CD4-positive, alpha-beta T cell treated with Interleukin-17A for 1 hour (primary cell): ENCODE results near the gene DPT.

ENCODE experiments used
- DNase-seq: peaks from one replicate; pipeline ENCODE4 v3.0.0-alpha.2; 2020

The DPT gene

GRCh38 chr1:168734946-168735345 is 5.9 kb upstream of the DPT start:
- DNase-seq: no peak

- no peak for DNase-seq
These were observed 5.3 kb upstream of the DPT start for GRCh38 chr1:168734271-168734670.

- no peak for DNase-seq
These were observed 4.2 kb upstream of the DPT start for GRCh38 chr1:168733241-168733640.

GRCh38 chr1:168732736-168733135 is 3.7 kb upstream of the DPT start:
- no peak for DNase-seq

GRCh38 chr1:168731244-168731953 is 2.4 kb upstream of the DPT start:
- DNase-seq: no peak

GRCh38 chr1:168729405-168729802 is 398 bp upstream of the DPT start:
- DNase-seq: no peak

DNA sequence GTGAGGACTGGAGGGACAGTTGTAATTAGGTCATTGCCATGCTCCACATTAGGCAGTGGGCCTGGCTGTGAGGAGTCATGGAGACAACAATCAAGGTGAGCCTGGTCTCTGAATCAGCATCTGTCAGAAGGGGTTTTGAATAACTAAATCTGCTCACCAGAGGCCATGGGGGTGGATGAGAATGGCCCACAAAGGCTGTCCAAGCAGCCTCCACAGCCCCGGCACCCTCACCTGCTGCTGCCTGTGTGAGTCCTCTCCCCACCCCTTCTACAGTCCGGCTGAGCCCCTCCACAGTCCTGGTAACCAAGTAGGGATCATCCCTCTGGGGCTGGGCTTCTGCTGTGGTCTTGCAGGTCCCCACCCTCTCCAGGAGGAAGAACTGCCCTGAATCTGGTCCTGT is 2.3 kb downstream of the DPT start:
- DNase-seq: no peak

DNA sequence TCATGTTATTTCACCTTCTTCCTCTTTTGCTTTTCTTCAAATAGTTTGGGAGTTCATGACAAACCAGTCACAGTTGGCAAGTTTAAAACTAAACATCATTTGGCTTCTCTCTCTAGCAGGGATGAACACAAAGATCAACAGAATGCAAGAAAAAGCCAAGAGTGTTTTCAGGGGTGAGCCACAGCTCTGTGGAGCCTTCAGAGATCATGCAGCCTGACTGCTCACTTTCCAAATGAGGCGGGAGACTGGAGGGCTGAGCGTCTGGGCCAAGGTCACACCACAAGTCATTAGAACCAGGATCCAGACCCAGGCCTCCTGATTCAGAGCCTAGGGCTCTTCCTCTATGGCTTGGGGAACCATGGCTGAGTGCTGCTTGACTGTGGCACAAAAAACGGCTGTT is 2.7 kb downstream of the DPT start:
- DNase-seq: no peak

- DNase-seq: no peak
These were observed 3.2 kb downstream of the DPT start for GRCh38 chr1:168725831-168726230.

- DNase-seq: no peak
These were observed 3.9 kb downstream of the DPT start for GRCh38 chr1:168725060-168725459.

DNA sequence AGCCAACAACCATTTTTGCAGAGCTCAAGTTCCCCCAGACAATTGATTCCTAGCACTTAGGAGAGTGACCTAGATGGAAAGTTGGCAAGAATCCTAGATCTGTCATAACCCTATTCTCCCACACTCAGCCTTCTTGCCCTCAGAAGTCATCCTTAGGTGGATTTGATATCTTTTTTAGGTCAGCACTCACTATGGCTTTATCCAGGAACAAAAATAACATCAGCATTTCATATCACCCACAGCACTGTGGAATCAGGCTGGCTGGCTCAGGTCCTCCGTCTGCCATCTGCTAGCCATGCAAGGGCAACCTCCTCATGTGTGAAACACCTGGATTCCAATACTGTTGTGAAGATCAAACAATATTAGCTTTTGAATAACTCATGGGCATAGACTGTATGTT is 6.0 kb downstream of the DPT start:
- no peak for DNase-seq

- DNase-seq: no peak
These were observed 8.2 kb downstream of the DPT start for GRCh38 chr1:168720839-168721238.

DNA sequence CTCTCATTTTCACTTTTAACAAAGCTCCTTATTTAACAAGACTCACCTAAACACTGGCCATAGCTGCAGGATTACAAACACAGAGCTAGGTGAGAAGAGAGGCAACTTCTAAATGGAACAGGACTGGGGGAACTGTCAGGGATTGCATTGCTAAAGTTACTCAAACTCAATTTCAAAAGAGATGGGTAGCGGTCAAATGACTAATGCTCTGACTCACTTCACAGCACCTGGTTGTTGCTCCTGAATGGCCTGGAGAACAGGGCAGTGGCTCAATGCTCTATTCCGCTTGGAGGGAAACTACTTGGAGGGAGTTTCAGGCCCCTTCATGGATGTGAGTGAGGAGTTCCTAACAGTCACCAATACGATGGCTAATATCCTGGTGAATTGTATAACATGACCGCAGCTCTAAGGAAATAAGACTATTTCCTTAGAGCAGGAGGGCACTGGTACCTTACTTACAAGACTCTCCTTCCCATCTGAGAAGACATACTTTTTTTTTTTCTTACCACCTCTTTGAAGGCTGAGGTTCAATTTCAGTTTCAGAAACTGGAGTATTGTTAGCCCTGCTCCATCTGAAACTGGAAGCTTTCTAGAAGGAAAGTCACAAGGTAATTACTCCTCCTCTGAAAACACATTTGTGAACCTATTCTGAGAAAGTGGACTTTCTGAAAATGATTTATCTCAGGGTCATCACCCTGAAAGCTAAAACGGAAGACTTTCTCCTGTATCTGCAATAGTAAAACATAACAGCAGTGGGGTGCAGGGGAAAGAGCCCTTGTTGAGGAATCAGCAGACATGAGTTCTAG is 9.5 kb downstream of the DPT start:
- no peak for DNase-seq

DNA sequence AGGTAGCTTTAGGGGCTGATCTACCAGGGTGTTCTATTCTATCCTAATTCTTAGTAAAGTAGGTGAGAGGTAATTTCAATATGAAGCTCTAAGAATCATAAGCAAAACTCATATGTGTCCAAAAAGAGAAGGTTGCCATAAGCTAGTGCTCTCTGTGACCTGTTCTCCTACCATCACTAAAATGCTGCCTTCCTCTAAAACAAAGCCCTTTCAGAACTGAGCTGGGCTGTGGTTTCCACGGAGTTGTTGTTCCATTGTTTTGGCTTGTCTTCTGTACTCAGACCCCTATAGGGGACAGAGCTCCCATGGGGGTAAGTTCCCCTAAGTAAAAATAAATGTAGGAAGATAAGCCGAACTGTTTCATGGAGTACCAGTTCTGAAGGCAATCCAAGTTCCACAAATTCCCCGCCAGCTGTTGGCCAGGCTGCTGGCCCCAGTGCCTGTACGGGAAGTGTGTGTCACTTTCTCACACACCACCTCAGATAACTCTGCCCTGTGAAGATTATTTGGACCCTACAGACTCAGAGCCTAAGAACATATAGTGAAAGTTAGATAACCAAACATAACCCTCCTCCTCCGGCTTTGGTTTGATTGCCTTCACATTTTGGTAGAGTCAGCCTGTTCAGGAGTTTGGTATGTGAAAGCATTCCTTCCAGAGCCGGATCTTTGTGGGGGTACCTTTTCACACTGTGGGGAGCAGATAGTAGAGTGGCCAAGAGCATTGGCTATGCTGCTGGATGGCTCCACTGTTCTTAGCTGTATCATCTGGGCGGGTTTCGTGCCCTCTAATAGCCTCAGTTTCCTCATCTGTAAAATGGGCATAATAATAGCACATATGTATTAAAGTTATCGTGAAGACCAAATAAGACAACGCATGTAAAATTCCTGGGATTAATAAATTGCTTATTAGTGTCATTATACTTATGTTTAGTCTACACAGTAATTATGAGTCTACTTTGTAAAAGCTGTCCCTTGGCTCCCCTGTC is 10.8 kb downstream of the DPT start:
- DNase-seq: no peak

DNA sequence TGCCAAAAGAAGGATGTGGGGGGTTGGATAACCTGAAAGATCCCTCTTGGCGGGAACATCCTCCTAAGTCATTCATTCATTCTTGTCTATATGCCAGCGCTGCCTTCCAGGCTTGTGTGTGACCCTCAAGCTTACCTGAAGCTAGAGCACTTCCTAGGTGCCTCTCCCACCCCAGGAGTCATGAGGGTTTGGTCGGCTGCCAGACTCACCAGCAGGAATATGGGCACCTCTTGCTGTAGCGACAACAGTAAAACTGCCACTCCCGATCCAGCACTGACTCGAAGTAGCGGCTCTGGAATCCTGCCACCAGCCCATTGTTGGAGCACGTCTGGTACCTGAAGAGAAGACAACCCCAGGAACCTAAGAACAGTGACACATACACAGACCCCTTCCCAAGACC is 15.0 kb downstream of the DPT start:
- no peak for DNase-seq

GRCh38 chr1:168709405-168710363 is 19.3 kb downstream of the DPT start:
- DNase-seq: no peak

DNA sequence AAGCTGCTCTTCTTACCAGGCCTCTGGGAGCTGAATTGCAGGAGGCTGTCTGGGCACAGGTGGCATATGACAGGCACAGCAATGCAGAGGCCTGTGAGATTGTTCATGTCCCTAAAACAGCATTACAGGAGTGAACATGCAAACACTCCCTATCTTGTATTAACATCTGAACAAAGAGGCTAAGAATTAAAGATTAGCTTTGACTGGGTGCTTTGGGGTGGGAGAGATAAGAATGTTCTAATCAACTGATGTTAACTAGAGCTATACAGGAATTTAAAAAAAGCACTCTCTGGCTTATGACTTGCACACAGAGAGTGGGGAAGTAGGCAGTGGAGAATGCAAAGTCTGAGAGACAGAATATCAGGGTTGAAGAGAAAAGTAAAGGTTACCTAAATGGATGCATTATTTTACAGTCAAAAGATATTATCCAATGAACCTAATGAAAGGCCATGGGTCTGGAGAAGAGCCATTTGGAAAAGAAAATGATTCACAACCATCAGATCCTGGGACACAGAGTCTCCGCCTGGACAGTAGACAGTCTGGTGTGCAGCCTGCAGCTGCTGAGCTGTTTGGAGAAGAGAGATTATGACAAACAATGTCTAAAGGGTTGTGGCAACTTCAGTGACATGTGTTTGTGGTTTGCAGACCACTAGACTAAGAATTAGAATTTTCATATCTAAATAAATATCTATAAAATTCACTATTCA is 20.2 kb downstream of the DPT start:
- no peak for DNase-seq

DNA sequence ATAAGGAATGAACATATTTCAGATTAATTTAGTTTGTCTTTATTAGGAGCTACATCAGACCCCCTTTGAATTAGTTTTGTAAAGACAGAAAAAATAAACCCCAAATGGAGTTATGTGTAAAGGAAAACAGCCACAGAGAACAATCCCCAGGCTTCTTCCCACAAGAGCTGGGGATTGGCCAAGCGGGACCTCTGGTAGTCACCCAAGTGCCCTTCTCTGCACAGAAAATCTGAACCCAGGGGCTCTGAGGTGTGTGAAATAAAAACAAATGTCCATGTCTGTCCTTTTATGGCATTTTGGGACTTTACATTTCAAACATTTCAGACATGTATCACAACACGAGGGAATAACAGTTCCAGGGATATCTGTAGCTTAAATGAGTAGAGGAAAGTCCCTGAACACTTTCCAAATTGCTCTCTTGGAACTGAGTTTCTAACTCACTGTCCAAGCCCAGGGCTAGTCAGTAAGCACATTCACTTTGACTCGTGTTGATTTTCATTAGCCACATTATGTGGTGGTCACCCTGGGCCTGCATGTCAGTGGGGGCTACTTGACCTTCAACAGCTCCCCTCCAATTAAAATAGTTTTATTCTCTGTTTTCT is 22.5 kb downstream of the DPT start:
- DNase-seq: no peak

GRCh38 chr1:168700575-168701268 is 28.3 kb downstream of the DPT start:
- DNase-seq: no peak

- DNase-seq: no peak
These were observed 30.6 kb downstream of the DPT start for GRCh38 chr1:168698453-168698852.
